Upper lobe of left lung (tissue), 4 donors: Measurements from ENCODE around the gene HHAT.

Source experiments
- CTCF ChIP-seq, 6 experiments: fragments of 450-650 bp in 4 of 6; fragments of 200-600 bp in 2 of 6; sonication (generic) in 2 of 6; IDR thresholded peaks; one replicate each; pipeline ENCODE4 v1.5.1; 2016 to 2019; ENCODE audit warnings: antibody characterized with exemption in 6 of 6
- POLR2A ChIP-seq, 4 donors: fragments of 450-650 bp; IDR thresholded peaks; one replicate each; pipeline ENCODE4 v1.5.1; 2016 to 2017; ENCODE audit warnings: antibody characterized with exemption in 4 of 4, mild to moderate bottlenecking in 2 of 4
- POLR2AphosphoS5 ChIP-seq, 2 donors: sonication (generic); formaldehyde crosslinking; IDR thresholded peaks; one replicate each; pipeline ENCODE4 v1.5.1; 2017; ENCODE audit warnings: antibody characterized with exemption in 2 of 2

- TF ChIP-seq CTCF (IDR thresholded peaks at IDR 0.05) (no peak), POLR2A (IDR thresholded peaks at IDR 0.05) (no peak), POLR2AphosphoS5 (IDR thresholded peaks at IDR 0.05) (no peak)
These were observed 22.8 kb downstream of the HHAT start for GRCh38 chr1:210351496-210351895.
